Hematopoietic multipotent progenitor cell treated with erythropoietin and hydrocortisone succinate and interleukin-3 and kit ligand, for 15 days (in vitro differentiated cells): ENCODE measurements around the gene HNRNPH1.
"Not testable (repeated sequence)": the region's sequence is repeated elsewhere in the genome, so short reads cannot be mapped to it uniquely, and the experiment has no call there.

Source experiments
- DNase-seq: peaks from one replicate; pipeline ENCODE4 v3.0.0-alpha.2; 2015; ENCODE audit warnings: low spot score

Gene HNRNPH1

GRCh38 chr5:179623003-179623905 is at the start of gene HNRNPH1:
Gene HNRNPH1, minus strand, starts transcription at chr5:179623671. Its CDS starts 538 bp downstream, at chr5:179623133.
- peak; percentile 99 for DNase-seq

- peak; percentile 62 for DNase-seq
Observed at GRCh38 chr5:179668391-179668790, 44.9 kb upstream of the HNRNPH1 start.

GRCh38 chr5:179661647-179662046 is 38.2 kb upstream of the HNRNPH1 start:
- not testable (repeated sequence) for DNase-seq

GRCh38 chr5:179658179-179658856 is 34.8 kb upstream of the HNRNPH1 start:
- DNase-seq, result not testable (repeated sequence)

GRCh38 chr5:179657302-179658178 is 34.1 kb upstream of the HNRNPH1 start:
- not testable (repeated sequence) for DNase-seq

- not testable (repeated sequence) for DNase-seq
Observed at GRCh38 chr5:179653135-179653534, 29.7 kb upstream of the HNRNPH1 start.

- not testable (repeated sequence) for DNase-seq
Observed at GRCh38 chr5:179650245-179650644, 26.8 kb upstream of the HNRNPH1 start.

GRCh38 chr5:179649166-179649703 is 25.8 kb upstream of the HNRNPH1 start:
- DNase-seq, result not testable (repeated sequence)

GRCh38 chr5:179648410-179648809 is 24.9 kb upstream of the HNRNPH1 start:
- DNase-seq, result no peak

- not testable (repeated sequence) for DNase-seq
Observed at GRCh38 chr5:179644766-179645165, 21.3 kb upstream of the HNRNPH1 start.

GRCh38 chr5:179643141-179643920 is 19.9 kb upstream of the HNRNPH1 start:
- not testable (repeated sequence) for DNase-seq

- not testable (repeated sequence) for DNase-seq
Observed at GRCh38 chr5:179642626-179643025, 19.2 kb upstream of the HNRNPH1 start.

GRCh38 chr5:179641745-179642144 is 18.3 kb upstream of the HNRNPH1 start:
- not testable (repeated sequence) for DNase-seq

- not testable (repeated sequence) for DNase-seq
Observed at GRCh38 chr5:179639296-179639695, 15.8 kb upstream of the HNRNPH1 start.

GRCh38 chr5:179634370-179635172 is 11.1 kb upstream of the HNRNPH1 start:
- not testable (repeated sequence) for DNase-seq

GRCh38 chr5:179633501-179634369 is 10.3 kb upstream of the HNRNPH1 start:
- DNase-seq, result not testable (repeated sequence)

- DNase-seq, result no peak
Observed at GRCh38 chr5:179624841-179625271, 1.4 kb upstream of the HNRNPH1 start.

- DNase-seq, result peak; percentile 42
Observed at GRCh38 chr5:179623906-179624741, 653 bp upstream of the HNRNPH1 start.
